Testis (tissue), 3 donors: ENCODE measurements around the gene RPS2. TPM values are rescaled to one million over a fixed set of nuclear protein-coding genes. Genes with fewer than 3 reads are reported as not detected.
A peak's percentile ranks its signal among the peaks of the same experiment; 100 is the strongest.

Experiments used
- DNase-seq: peaks from one replicate; pipeline ENCODE4 v3.0.0-alpha.2; 2019
- H3K27ac ChIP-seq, 2 donors: fragments of 200-600 bp; sonication (generic); one replicate each; pipeline ENCODE4 v1.5.1; 2019
- H3K27me3 ChIP-seq: fragments of 200-600 bp; sonication (generic); one replicate; pipeline ENCODE4 v1.5.1; 2019
- H3K36me3 ChIP-seq: fragments of 200-600 bp; sonication (generic); one replicate; pipeline ENCODE4 v1.5.1; 2017; ENCODE audit warnings: low read depth; ENCODE audit errors: missing control alignments
- H3K4me1 ChIP-seq: fragments of 200-600 bp; sonication (generic); one replicate; pipeline ENCODE4 v1.5.1; 2019
- H3K4me3 ChIP-seq, 2 donors: fragments of 200-600 bp; sonication (generic); one replicate each; pipeline ENCODE4 v1.5.1; 2017 to 2019
- H3K9me3 ChIP-seq: fragments of 200-600 bp; sonication (generic); one replicate; pipeline ENCODE4 v1.5.1; 2017
- POLR2A ChIP-seq: fragments of 450-650 bp; IDR thresholded peaks from one replicate; pipeline ENCODE4 v1.6.1; 2017; ENCODE audit warnings: antibody characterized with exemption, mild to moderate bottlenecking, moderate library complexity
- WGBS, 2 donors: methylation state at CpG; one replicate each; pipeline ENCODE4 v1.1.5; 2018; 5-methylcytosine and 5-hydroxymethylcytosine counted together
- intact Hi-C: fragments of 100-400 bp; cut with DNase I; formaldehyde crosslinking; loops from one replicate; pipeline ENCODE4 v1.15.1; 2023; ENCODE audit warnings: low total_unique reads
- polyA plus RNA-seq: library from polyadenylated mRNA; stranded (reverse); fragments of 350-450 nt; fragmentation: Illumina TruSeq; extraction: RNeasy Lipid Tissue Mini Kit (QIAGEN cat#74804); gene quantifications from one replicate; pipeline ENCODE4 v1.2.3, GENCODE V29; 2014; ENCODE audit warnings: low read depth, low replicate concordance; ENCODE audit not compliant: insufficient read depth
- total RNA-seq, 2 donors: library from RNA; depleted of rRNA; stranded (reverse); fragments of >200 nt; gene quantifications; one replicate each; pipeline ENCODE4 v1.2.3, GENCODE V29; 2016
- TF ChIP-seq, protein P1 (sequence below), 3 experiments: fragments of 450-650 bp in 2 of 3; fragments of 200-600 bp in 1 of 3; sonication (generic) in 1 of 3; IDR thresholded peaks; one replicate each; pipeline ENCODE4 v1.5.1; 2016 to 2019; ENCODE audit warnings: antibody characterized with exemption in 3 of 3, mild to moderate bottlenecking in 2 of 3, moderate library complexity in 1 of 3

Gene RPS2
- total and polyA plus RNA-seq, 3 donors from 2014 or later = 744 to 1,779 (median 1,272) TPM

GRCh38 chr16:1973461-1974156 is 9.0 kb upstream of the RPS2 start:
- H3K27me3 ChIP-seq = no peaks in the 10 kb centered on the region
- no peak for DNase-seq
- TF ChIP-seq, protein P1, sequence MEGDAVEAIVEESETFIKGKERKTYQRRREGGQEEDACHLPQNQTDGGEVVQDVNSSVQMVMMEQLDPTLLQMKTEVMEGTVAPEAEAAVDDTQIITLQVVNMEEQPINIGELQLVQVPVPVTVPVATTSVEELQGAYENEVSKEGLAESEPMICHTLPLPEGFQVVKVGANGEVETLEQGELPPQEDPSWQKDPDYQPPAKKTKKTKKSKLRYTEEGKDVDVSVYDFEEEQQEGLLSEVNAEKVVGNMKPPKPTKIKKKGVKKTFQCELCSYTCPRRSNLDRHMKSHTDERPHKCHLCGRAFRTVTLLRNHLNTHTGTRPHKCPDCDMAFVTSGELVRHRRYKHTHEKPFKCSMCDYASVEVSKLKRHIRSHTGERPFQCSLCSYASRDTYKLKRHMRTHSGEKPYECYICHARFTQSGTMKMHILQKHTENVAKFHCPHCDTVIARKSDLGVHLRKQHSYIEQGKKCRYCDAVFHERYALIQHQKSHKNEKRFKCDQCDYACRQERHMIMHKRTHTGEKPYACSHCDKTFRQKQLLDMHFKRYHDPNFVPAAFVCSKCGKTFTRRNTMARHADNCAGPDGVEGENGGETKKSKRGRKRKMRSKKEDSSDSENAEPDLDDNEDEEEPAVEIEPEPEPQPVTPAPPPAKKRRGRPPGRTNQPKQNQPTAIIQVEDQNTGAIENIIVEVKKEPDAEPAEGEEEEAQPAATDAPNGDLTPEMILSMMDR (IDR thresholded peaks at IDR 0.05) = no peak
- TF ChIP-seq POLR2A = no peak
- H3K36me3 ChIP-seq = no peaks in the 10 kb centered on the region
- no peak overlapping the region for H3K27ac ChIP-seq
- peaks cover 14% of the 10 kb centered on the region for H3K4me1 ChIP-seq
- intact Hi-C loops = no loop called here
- H3K4me3 ChIP-seq = no peak overlapping the region
- 86 to 91% methylated on average over 10 to 16 of the region's 16 CpGs for WGBS, 2 donors
- H3K9me3 ChIP-seq = no peaks in the 10 kb centered on the region

DNA sequence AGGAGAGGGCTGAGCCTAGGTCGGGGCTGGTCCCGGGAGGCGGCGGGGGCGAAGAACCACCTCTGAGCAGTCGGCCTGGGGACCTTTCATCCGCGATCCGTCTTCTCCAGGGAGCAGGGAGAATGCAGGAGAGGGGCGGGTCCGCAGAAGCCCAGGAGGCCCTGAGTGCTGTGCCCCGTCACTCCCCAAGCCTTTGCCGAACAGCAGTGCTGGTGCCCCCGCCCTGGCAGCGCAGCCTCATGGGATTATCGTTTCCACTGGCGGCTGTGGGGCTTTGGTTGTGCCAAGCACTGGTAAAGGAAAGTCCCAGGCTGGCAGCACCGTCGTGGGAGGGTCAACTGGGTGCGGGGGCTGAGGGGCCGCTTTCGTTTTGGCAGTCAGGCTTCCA is 7.9 kb upstream of the RPS2 start:
- no peaks in the 10 kb centered on the region for H3K9me3 ChIP-seq
- intact Hi-C loops = no loop called here
- peaks cover 14% of the 10 kb centered on the region for H3K4me1 ChIP-seq
- H3K4me3 ChIP-seq = peak overlapping the region; percentile 92 to 99
- peak overlapping the region in 1 of 2 donors; percentile 35 for H3K27ac ChIP-seq
- 1 to 11% methylated on average over 5 to 18 of the region's 22 CpGs for WGBS, 2 donors
- H3K27me3 ChIP-seq = no peaks in the 10 kb centered on the region
- no peak for TF ChIP-seq POLR2A
- TF ChIP-seq, protein P1 (IDR thresholded peaks at IDR 0.05) = no peak
- DNase-seq = no peak
- H3K36me3 ChIP-seq = no peaks in the 10 kb centered on the region

DNA sequence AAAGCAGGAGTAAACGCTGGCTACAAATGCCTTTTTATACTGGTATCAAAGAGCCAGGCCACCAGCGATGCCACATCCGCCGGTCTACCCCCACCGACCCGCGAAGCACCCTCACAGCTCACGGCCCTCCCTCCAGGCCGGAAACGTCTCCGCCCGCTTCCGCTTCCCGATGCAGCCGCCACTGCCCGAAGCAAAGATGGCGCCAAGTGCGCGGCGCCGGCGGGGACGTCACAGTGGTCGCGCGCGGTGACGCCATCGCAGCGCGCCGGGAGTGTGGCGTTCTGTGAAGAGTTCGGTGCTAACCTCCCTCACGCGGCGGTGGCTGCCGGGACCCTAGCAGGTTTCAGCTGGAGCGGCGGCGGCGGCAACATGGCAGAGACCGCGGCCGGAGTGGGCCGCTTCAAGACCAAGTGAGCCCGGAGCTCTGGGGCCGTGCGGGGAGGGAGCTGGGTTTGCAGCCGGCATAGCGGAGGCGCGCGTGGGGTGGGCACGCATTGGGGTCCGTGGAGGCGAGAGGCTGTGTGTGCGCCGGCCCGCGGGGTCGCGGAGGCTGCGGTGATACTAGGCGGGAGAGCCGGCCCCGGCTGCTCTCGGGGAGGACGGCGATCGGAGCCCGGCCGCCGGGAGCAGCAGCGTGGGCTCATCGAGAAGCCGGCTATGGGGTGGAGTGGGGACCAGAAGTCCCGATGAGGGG is 7.3 kb upstream of the RPS2 start, which contains the start of gene TBL3:
TBL3 (plus strand) TSS at position 258 of the 694 bp plus-strand sequence; CDS start at position 370, 112 bp downstream.
- 0% methylated on average over 1 to 44 of the region's 78 CpGs for WGBS, 2 donors
- TF ChIP-seq, protein P1 (IDR thresholded peaks at IDR 0.05) = peak in 1 of 3 experiments; percentile 18
- TF ChIP-seq POLR2A = peak; percentile 50

GRCh38 chr16:1968146-1968953 is 3.7 kb upstream of the RPS2 start:
- intact Hi-C loops = no loop called here
- WGBS, 2 donors = 85% methylated on average over 27 to 34 of the region's 41 CpGs
- TF ChIP-seq, protein P1 (IDR thresholded peaks at IDR 0.05) = no peak
- TF ChIP-seq POLR2A = no peak

More for the DNA sequence above, 7.3 kb upstream of the RPS2 start, which contains the start of gene TBL3:
- H3K36me3 ChIP-seq = no peaks in the 10 kb centered on the region
- H3K27ac ChIP-seq = peak within 1 kb of the TSS; percentile 35 to 90
- no peaks in the 10 kb centered on the region for H3K9me3 ChIP-seq
- peaks cover 14% of the 10 kb centered on the region for H3K4me1 ChIP-seq
- peak; percentile 94 for DNase-seq
- no peaks in the 10 kb centered on the region for H3K27me3 ChIP-seq
- intact Hi-C loops = no loop called here
- H3K4me3 ChIP-seq = peak within 1 kb of the TSS; percentile 92 to 99

More at GRCh38 chr16:1968146-1968953, 3.7 kb upstream of the RPS2 start:
- Histone ChIP-seq H3K36me3 (no peaks in the 10 kb centered on the region), H3K4me3 (no peak overlapping the region), H3K27me3 (no peaks in the 10 kb centered on the region), H3K4me1 (peaks cover 24% of the 10 kb centered on the region), H3K9me3 (no peaks in the 10 kb centered on the region), H3K27ac (no peak overlapping the region)
- no peak for DNase-seq
